Testis (tissue), 2 donors: Measurements from ENCODE around the gene CARD9.

Experiments used
- CTCF ChIP-seq, 3 experiments: fragments of 450-650 bp in 2 of 3; fragments of 200-600 bp in 1 of 3; sonication (generic) in 1 of 3; IDR thresholded peaks; one replicate each; pipeline ENCODE4 v1.5.1; 2016 to 2019; ENCODE audit warnings: antibody characterized with exemption in 3 of 3, mild to moderate bottlenecking in 2 of 3, moderate library complexity in 1 of 3
- POLR2A ChIP-seq: fragments of 450-650 bp; IDR thresholded peaks from one replicate; pipeline ENCODE4 v1.6.1; 2017; ENCODE audit warnings: antibody characterized with exemption, mild to moderate bottlenecking, moderate library complexity

DNA sequence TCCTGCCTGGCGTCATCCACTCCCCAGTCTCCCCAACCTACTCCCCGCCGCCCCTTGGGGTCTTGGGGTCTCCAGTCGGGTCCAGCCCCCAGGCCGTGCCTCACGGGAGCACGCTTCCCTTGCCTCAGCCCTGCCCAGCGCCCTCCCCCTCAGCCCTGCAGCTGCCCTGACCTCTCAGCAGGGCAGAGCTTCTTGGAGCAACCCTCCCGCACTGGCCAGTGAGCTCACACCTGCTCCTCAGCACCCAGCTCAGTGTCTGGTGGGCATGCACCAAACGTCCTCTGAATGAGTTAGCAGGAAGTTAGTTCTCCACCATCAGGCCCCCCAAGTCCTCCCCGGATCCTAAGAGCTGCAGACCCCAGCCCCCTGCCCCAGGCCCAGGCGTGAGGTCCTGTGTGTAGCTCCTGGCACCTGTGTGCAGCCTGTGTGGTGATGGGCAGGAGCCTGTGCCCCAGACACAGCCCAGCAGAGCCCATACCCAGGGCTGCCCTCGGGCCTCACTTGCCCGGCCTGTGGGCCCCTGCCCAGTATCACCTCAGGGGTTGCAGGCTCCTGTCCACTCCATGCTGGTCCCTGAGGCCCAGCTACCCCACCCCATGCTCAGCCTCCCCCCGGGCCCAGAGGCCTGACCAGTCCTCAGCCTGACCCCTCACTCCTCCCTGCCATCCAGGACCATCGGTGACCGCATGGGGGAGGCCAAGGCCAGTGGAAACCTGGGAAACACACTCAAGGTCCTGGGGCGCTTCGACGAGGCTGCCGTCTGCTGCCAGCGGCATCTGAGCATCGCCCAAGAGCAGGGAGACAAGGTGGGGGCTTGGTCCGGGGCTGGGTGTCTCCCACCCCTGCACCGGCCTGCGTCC is 37.9 kb downstream of the CARD9 start:
- TF ChIP-seq CTCF (IDR thresholded peaks at IDR 0.05): no peak
- TF ChIP-seq POLR2A: no peak
